BLaER1 treated with 17β-estradiol and CSF1 and Interleukin-3, amounts not matched to agents 10 nM and 100 nM (cell line): ENCODE results near the gene TMEM107.
"Not testable (repeated sequence)": the region's sequence is repeated elsewhere in the genome, so short reads cannot be mapped to it uniquely, and the experiment has no call there.

Source experiments
- H3K27ac ChIP-seq, 11 experiments: shearing (Covaris generic); formaldehyde crosslinking; 2 replicates each; pipeline ENCODE4 v1.8.1; 2022
- H3K27me3 ChIP-seq, 11 experiments: shearing (Covaris generic); formaldehyde crosslinking; 2 replicates each; pipeline ENCODE4 v1.8.1; 2022
- H3K36me3 ChIP-seq, 11 experiments: shearing (Covaris generic); formaldehyde crosslinking; 2 replicates each; pipeline ENCODE4 v1.8.1; 2022
- H3K4me1 ChIP-seq, 10 experiments: shearing (Covaris generic); formaldehyde crosslinking; 2 replicates each; pipeline ENCODE4 v1.8.1; 2022
- H3K4me2 ChIP-seq, 11 experiments: shearing (Covaris generic); formaldehyde crosslinking; 2 replicates each; pipeline ENCODE4 v1.8.1; 2022
- H3K4me3 ChIP-seq, 10 experiments: shearing (Covaris generic); formaldehyde crosslinking; 2 replicates each; pipeline ENCODE4 v1.8.1; 2022
- H3K9ac ChIP-seq, 11 experiments: shearing (Covaris generic); formaldehyde crosslinking; 2 replicates each; pipeline ENCODE4 v1.8.1; 2022
- H3K9me3 ChIP-seq, 11 experiments: shearing (Covaris generic); formaldehyde crosslinking; replicated peaks in 1 of 11; 2 replicates each; pipeline ENCODE4 v1.8.1; 2022
- H4K20me1 ChIP-seq, 11 experiments: shearing (Covaris generic); formaldehyde crosslinking; 2 replicates each; pipeline ENCODE4 v1.8.1; 2022
- Cebpa-rat ChIP-seq, 11 experiments: shearing (Covaris generic); IDR thresholded peaks; 2 replicates each; pipeline ENCODE4 v1.8.1; 2022

The TMEM107 gene

GRCh38 chr17:8176197-8176940, at the start of gene TMEM107:
Gene TMEM107 (minus strand): TSS chr17:8176380. CDS start chr17:8176286, 94 bp downstream.
- peaks cover 43 to 52% (median 49%) of the 10 kb centered on the region in 10 experiments for H3K4me1 ChIP-seq
- H3K27ac ChIP-seq: peak within 1 kb of the TSS; percentile 58 to 99 (median 95)
- H4K20me1 ChIP-seq: no peaks in the 10 kb centered on the region
- no peaks in the 10 kb centered on the region for H3K36me3 ChIP-seq
- H3K27me3 ChIP-seq: no peaks in the 10 kb centered on the region
- H3K9me3 ChIP-seq: no peaks in the 10 kb centered on the region
- H3K4me3 ChIP-seq: peak within 1 kb of the TSS; percentile 59 to 75 (median 68)
- peak within 1 kb of the TSS; percentile 84 to 94 (median 92) for H3K9ac ChIP-seq
- TF ChIP-seq Cebpa-rat (IDR thresholded peaks at IDR 0.05): no peak
- peak within 1 kb of the TSS; percentile 90 to 99 (median 95) for H3K4me2 ChIP-seq

GRCh38 chr17:8224891-8225812, 49.0 kb upstream of the TMEM107 start:
- H3K4me1 ChIP-seq: peaks cover 42 to 55% (median 51%) of the 10 kb centered on the region in 10 experiments
- peaks cover 0 to 8% (median 0%) of the 10 kb centered on the region in 11 experiments; a peak in 3 of 22 replicates for H4K20me1 ChIP-seq
- TF ChIP-seq Cebpa-rat (IDR thresholded peaks at IDR 0.05): no peak
- H3K27me3 ChIP-seq: no peaks in the 10 kb centered on the region
- H3K27ac ChIP-seq: peak overlapping the region in 3 of 11 experiments; percentile 19 to 97 (median 96); a peak in 7 of 22 replicates
- H3K4me3 ChIP-seq: no peak overlapping the region
- H3K4me2 ChIP-seq: peak overlapping the region; percentile 9 to 99 (median 72); a peak in 16 of 22 replicates
- H3K9me3 ChIP-seq: no peaks in the 10 kb centered on the region
- H3K9ac ChIP-seq: no peak overlapping the region
- H3K36me3 ChIP-seq: peaks cover 29 to 32% (median 31%) of the 10 kb centered on the region in 11 experiments

GRCh38 chr17:8223356-8224126, 47.4 kb upstream of the TMEM107 start:
- Histone ChIP-seq H3K27me3 (no peaks in the 10 kb centered on the region), H3K9ac (peak overlapping the region; percentile 82 to 95 (median 90)), H3K27ac (peak overlapping the region; percentile 88 to 97 (median 94)), H3K4me1 (peaks cover 45 to 61% (median 56%) of the 10 kb centered on the region in 10 experiments), H4K20me1 (peaks cover 0 to 8% (median 0%) of the 10 kb centered on the region in 11 experiments; a peak in 3 of 22 replicates), H3K4me2 (peak overlapping the region; percentile 87 to 100 (median 96)), H3K36me3 (peaks cover 13 to 16% (median 15%) of the 10 kb centered on the region in 11 experiments), H3K9me3 (no peaks in the 10 kb centered on the region), H3K4me3 (peak overlapping the region; percentile 62 to 82 (median 72))
- TF ChIP-seq Cebpa-rat (IDR thresholded peaks at IDR 0.05): no peak

- Histone ChIP-seq H3K9ac (peak overlapping the region; percentile 82 to 95 (median 90)), H3K4me3 (peak overlapping the region; percentile 62 to 82 (median 72)), H3K27ac (peak overlapping the region; percentile 88 to 97 (median 94)), H3K4me1 (peaks cover 41 to 57% (median 52%) of the 10 kb centered on the region in 10 experiments), H3K4me2 (peak overlapping the region; percentile 87 to 100 (median 96)), H3K36me3 (peaks cover 5 to 8% (median 7%) of the 10 kb centered on the region in 11 experiments), H4K20me1 (peaks cover 0 to 8% (median 0%) of the 10 kb centered on the region in 11 experiments; a peak in 3 of 22 replicates), H3K27me3 (no peaks in the 10 kb centered on the region), H3K9me3 (no peaks in the 10 kb centered on the region)
- peak in 4 of 11 experiments; percentile 14 to 83 (median 36); a peak in 4 of 22 replicates for TF ChIP-seq Cebpa-rat (IDR thresholded peaks at IDR 0.05)
Observed at GRCh38 chr17:8222630-8223355, 46.6 kb upstream of the TMEM107 start.

GRCh38 chr17:8222380-8222629, 46.1 kb upstream of the TMEM107 start:
- H3K9me3 ChIP-seq: no peaks in the 10 kb centered on the region
- no peaks in the 10 kb centered on the region for H3K27me3 ChIP-seq
- no peak for TF ChIP-seq Cebpa-rat (IDR thresholded peaks at IDR 0.05)
- peaks cover 0 to 4% (median 0%) of the 10 kb centered on the region in 11 experiments; a peak in 3 of 22 replicates for H4K20me1 ChIP-seq
- peak overlapping the region; percentile 88 to 97 (median 94) for H3K27ac ChIP-seq
- peak overlapping the region; percentile 82 to 95 (median 90) for H3K9ac ChIP-seq
- peak overlapping the region; percentile 87 to 100 (median 96) for H3K4me2 ChIP-seq
- H3K4me3 ChIP-seq: peak overlapping the region; percentile 62 to 82 (median 72)
- peaks cover 36 to 52% (median 47%) of the 10 kb centered on the region in 10 experiments for H3K4me1 ChIP-seq
- H3K36me3 ChIP-seq: peaks cover under 1 to 4% (median 2%) of the 10 kb centered on the region in 11 experiments; a peak in 18 of 22 replicates

- no peak for TF ChIP-seq Cebpa-rat (IDR thresholded peaks at IDR 0.05)
- H3K4me1 ChIP-seq: peaks cover 31 to 48% (median 42%) of the 10 kb centered on the region in 10 experiments
- H3K27ac ChIP-seq: peak overlapping the region; percentile 88 to 97 (median 94)
- H3K36me3 ChIP-seq: no peaks in the 10 kb centered on the region
- H3K9me3 ChIP-seq: no peaks in the 10 kb centered on the region
- no peaks in the 10 kb centered on the region for H3K27me3 ChIP-seq
- H4K20me1 ChIP-seq: no peaks in the 10 kb centered on the region
- H3K9ac ChIP-seq: peak overlapping the region; percentile 82 to 95 (median 90)
- peak overlapping the region; percentile 62 to 82 (median 72) for H3K4me3 ChIP-seq
- H3K4me2 ChIP-seq: peak overlapping the region; percentile 87 to 100 (median 96)
Observed at GRCh38 chr17:8221663-8222379, 45.6 kb upstream of the TMEM107 start.

GRCh38 chr17:8220783-8221662, 44.8 kb upstream of the TMEM107 start:
- Histone ChIP-seq H3K4me2 (peak overlapping the region; percentile 87 to 100 (median 96)), H3K27ac (peak overlapping the region; percentile 88 to 97 (median 94)), H3K9ac (peak overlapping the region; percentile 82 to 95 (median 90)), H3K36me3 (no peaks in the 10 kb centered on the region), H3K9me3 (no peaks in the 10 kb centered on the region), H3K4me3 (peak overlapping the region; percentile 62 to 82 (median 72)), H3K27me3 (no peaks in the 10 kb centered on the region), H4K20me1 (no peaks in the 10 kb centered on the region), H3K4me1 (peaks cover 29 to 41% (median 37%) of the 10 kb centered on the region in 10 experiments)
- TF ChIP-seq Cebpa-rat (IDR thresholded peaks at IDR 0.05): no peak

- H3K9ac ChIP-seq, H3K27me3 ChIP-seq, H3K27ac ChIP-seq, H3K36me3 ChIP-seq, H3K4me2 ChIP-seq, H3K4me3 ChIP-seq, H3K9me3 ChIP-seq, H4K20me1 ChIP-seq: not testable (repeated sequence)
- peaks cover 18 to 28% (median 21%) of the 10 kb centered on the region in 10 experiments for H3K4me1 ChIP-seq
Observed at GRCh38 chr17:8214000-8214399, 37.8 kb upstream of the TMEM107 start.
